Hepatocyte (in vitro differentiated cells): ENCODE measurements around the gene NPIPA1. TPM values are rescaled to one million over a fixed set of nuclear protein-coding genes. Genes with fewer than 3 reads are reported as not detected.
"Not testable (repeated sequence)": the region's sequence is repeated elsewhere in the genome, so short reads cannot be mapped to it uniquely, and the experiment has no call there.

Experiments used
- DNase-seq: peaks from one replicate; pipeline ENCODE4 v3.0.0-alpha.2; 2016; ENCODE audit warnings: low spot score
- H2AFZ ChIP-seq: fragments of 200-600 bp; sonication (generic); 2 replicates; pipeline ENCODE4 v1.6.0; 2016; ENCODE audit warnings: antibody characterized with exemption, mild to moderate bottlenecking
- H3K27ac ChIP-seq: fragments of 200-600 bp; sonication (generic); 2 replicates; pipeline ENCODE4 v1.5.1; 2016; ENCODE audit warnings: mild to moderate bottlenecking
- H3K27me3 ChIP-seq: fragments of 200-600 bp; sonication (generic); 2 replicates; pipeline ENCODE4 v1.6.1; 2016
- H3K36me3 ChIP-seq: fragments of 200-600 bp; sonication (generic); replicated peaks from 2 replicates; pipeline ENCODE4 v1.5.1; 2016; ENCODE audit warnings: low read depth; ENCODE audit not compliant: insufficient read depth
- H3K4me1 ChIP-seq: fragments of 200-600 bp; sonication (generic); 2 replicates; pipeline ENCODE4 v1.5.1; 2016; ENCODE audit warnings: mild to moderate bottlenecking, moderate library complexity; ENCODE audit not compliant: insufficient read depth
- H3K4me2 ChIP-seq: fragments of 200-600 bp; sonication (generic); 2 replicates; pipeline ENCODE4 v1.6.0; 2016
- H3K4me3 ChIP-seq: fragments of 200-600 bp; sonication (generic); 2 replicates; pipeline ENCODE4 v1.5.1; 2016; ENCODE audit warnings: mild to moderate bottlenecking
- H3K79me2 ChIP-seq: fragments of 200-600 bp; sonication (generic); 2 replicates; pipeline ENCODE4 v1.6.0; 2017; ENCODE audit warnings: mild to moderate bottlenecking
- H3K9me2 ChIP-seq: fragments of 200-600 bp; sonication (generic); replicated peaks from 2 replicates; pipeline ENCODE4 v1.6.0; 2017; ENCODE audit warnings: mild to moderate bottlenecking; ENCODE audit not compliant: insufficient read depth
- H3K9me3 ChIP-seq: fragments of 200-600 bp; sonication (generic); 2 replicates; pipeline ENCODE4 v1.5.1; 2016; ENCODE audit warnings: low read depth, mild to moderate bottlenecking
- H4K20me1 ChIP-seq: fragments of 200-600 bp; sonication (generic); 2 replicates; pipeline ENCODE4 v1.6.0; 2016; ENCODE audit warnings: mild to moderate bottlenecking; ENCODE audit not compliant: insufficient read depth, poor library complexity, severe bottlenecking
- WGBS: methylation state at CpG from one replicate; pipeline ENCODE4 v1.1.6; 2016; ENCODE audit warnings: low lambda C conversion rate; ENCODE audit errors: missing lambda C conversion rate; 5-methylcytosine and 5-hydroxymethylcytosine counted together
- polyA plus RNA-seq: library from polyadenylated mRNA; unstranded; fragments of >200 nt; fragmentation: Nextera tagmentation; extraction: Ambion mirVana; gene quantifications from 2 replicates; pipeline ENCODE4 v1.2.1, GENCODE V29; 2016
- total RNA-seq: library from RNA; depleted of rRNA; stranded (reverse); fragments of >200 nt; gene quantifications from 2 replicates; pipeline ENCODE4 v1.2.3, GENCODE V29; 2014

Gene NPIPA1
- total and polyA plus RNA-seq, 2 experiments from 2014 or later: 42.8 to 47.5 TPM

DNA sequence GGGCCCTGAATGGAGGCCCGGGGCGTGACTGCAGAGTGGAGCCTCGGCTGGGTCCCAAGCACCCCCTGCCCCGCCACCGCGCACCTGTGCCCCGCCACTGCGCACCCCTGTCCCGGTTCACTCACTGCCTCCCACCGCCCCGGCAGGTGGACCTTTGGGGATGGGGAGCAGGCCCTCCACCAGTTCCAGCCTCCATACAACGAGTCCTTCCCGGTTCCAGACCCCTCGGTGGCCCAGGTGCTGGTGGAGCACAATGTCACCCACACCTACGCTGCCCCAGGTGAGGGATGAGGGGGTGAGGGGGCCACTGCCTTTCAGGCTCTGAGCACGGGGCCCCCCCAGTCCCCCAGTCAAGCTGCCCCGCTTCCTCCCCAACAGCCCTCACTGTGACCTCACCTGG lies 12.9 kb upstream of the NPIPA1 start:
- not testable (repeated sequence) for H3K27me3 ChIP-seq, H3K79me2 ChIP-seq, H4K20me1 ChIP-seq, H3K27ac ChIP-seq, H3K4me2 ChIP-seq, H3K4me1 ChIP-seq, H3K4me3 ChIP-seq, H3K36me3 ChIP-seq, H3K9me2 ChIP-seq, DNase-seq, H3K9me3 ChIP-seq, H2AFZ ChIP-seq
- 93% methylated on average over 4 of the region's 17 CpGs for WGBS

DNA sequence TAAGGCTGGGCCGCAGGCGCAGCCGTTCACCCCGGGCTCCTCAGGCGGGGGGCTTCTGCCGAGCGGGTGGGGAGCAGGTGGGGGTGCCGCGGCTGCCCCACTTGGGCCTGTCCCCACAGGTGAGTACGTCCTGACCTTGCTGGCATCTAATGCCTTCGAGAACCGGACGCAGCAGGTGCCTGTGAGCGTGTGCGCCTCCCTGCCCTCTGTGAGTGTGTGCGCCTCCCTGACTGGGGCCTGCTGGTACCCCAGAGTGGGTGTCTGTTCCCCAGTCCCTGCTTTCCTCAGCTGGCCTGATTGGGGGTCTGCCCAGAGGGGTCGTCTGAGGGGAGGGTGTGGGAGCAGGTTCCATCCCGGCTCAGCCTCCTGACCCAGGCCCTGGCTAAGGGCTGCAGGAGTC lies 12.3 kb upstream of the NPIPA1 start:
- not testable (repeated sequence) for H3K27me3 ChIP-seq, H3K4me2 ChIP-seq, H3K27ac ChIP-seq, DNase-seq, H4K20me1 ChIP-seq, H3K4me3 ChIP-seq, H3K36me3 ChIP-seq, H3K79me2 ChIP-seq, H2AFZ ChIP-seq, H3K9me3 ChIP-seq, H3K9me2 ChIP-seq, H3K4me1 ChIP-seq
- 100% methylated on average over 6 of the region's 18 CpGs for WGBS

DNA sequence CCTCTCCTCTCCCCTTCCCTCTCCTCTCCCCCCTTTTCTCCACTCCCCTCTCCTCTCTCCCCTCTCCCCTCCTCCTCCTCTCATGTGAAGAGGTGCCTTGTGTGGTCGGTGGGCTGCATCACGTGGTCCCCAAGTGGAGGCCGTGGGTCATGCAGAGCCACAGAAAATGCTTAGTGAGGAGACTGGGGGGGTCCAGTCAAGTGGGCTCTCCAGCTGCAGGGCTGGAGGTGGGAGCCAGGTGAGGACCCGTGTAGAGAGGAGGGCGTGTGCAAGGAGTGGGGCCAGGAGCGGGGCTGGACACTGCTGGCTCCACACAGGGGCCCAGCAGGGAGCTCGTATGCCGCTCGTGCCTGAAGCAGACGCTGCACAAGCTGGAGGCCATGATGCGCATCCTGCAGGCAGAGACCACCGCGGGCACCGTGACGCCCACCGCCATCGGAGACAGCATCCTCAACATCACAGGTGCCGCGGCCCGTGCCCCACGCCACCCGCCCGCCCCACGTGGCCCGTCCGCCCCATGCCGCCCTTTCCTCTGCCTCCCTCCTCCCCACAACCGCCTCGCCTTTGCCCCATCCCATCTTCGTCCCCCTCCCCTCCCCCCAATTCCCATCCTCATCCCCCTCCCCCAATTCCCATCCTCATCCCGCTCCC lies 9.1 kb upstream of the NPIPA1 start:
- not testable (repeated sequence) for H4K20me1 ChIP-seq, H3K27me3 ChIP-seq, H3K36me3 ChIP-seq, H2AFZ ChIP-seq, H3K4me1 ChIP-seq, H3K4me3 ChIP-seq, H3K9me2 ChIP-seq, H3K4me2 ChIP-seq, H3K27ac ChIP-seq, H3K9me3 ChIP-seq, H3K79me2 ChIP-seq
- DNase-seq: peak; percentile 14
- WGBS: 73% methylated on average over 6 of the region's 31 CpGs

DNA sequence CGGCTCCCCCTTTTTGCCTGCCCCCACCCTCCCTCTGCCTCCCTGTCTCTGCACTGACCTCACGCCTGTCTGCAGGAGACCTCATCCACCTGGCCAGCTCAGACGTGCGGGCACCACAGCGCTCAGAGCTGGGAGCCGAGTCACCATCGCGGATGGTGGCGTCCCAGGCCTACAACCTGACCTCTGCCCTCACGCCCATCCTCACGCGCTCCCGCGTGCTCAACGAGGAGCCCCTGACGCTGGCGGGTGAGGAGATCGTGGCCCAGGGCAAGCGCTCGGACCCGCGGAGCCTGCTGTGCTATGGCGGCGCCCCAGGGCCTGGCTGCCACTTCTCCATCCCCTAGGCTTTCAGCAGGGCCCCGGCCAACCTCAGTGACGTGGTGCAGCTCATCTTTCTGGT lies 8.1 kb upstream of the NPIPA1 start:
- not testable (repeated sequence) for H3K36me3 ChIP-seq, H3K4me1 ChIP-seq, H3K27ac ChIP-seq, H2AFZ ChIP-seq, H3K4me3 ChIP-seq, H3K9me2 ChIP-seq, H3K79me2 ChIP-seq, H3K4me2 ChIP-seq, H4K20me1 ChIP-seq, H3K27me3 ChIP-seq, DNase-seq, H3K9me3 ChIP-seq
- WGBS: 82% methylated on average over 21 of the region's 26 CpGs

DNA sequence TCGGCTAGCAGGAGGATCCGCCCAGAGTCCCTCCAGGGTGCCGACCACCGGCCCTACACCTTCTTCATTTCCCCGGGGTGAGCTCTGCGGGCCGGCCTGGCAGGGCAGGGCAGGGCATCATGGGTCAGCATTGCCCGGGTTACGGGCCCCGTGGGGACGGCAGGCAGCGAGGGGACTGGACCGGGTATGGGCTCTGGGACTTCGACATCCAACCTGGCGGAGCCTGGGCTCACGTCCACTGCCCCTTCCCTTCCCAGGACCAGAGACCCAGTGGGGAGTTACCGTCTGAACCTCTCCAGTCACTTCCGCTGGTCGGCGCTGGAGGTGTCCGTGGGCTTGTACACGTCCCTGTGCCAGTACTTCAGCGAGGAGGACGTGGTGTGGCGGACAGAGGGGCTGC lies 7.0 kb upstream of the NPIPA1 start:
- H2AFZ ChIP-seq, H3K79me2 ChIP-seq, H3K4me2 ChIP-seq, DNase-seq, H3K4me1 ChIP-seq, H4K20me1 ChIP-seq, H3K36me3 ChIP-seq, H3K9me3 ChIP-seq, H3K27me3 ChIP-seq, H3K9me2 ChIP-seq, H3K4me3 ChIP-seq, H3K27ac ChIP-seq: not testable (repeated sequence)
- 97% methylated on average over 11 of the region's 25 CpGs for WGBS

DNA sequence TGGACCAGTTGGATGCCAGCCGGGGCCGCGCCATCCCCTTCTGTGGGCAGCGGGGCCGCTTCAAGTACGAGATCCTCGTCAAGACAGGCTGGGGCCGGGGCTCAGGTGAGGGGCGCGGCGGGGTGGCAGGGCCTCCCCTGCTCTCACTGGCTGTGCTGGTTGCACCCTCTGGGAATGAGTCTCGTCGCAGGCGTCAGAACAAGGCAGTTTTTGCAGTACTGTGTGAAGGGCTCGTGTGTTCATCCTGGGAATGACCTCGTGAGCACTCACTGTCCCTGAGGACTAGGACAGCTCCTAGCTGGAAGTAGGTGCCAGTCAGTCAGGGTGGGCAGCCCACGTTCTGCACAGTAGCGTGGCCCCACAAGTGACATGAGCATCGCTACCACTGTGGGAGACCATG lies 6.3 kb upstream of the NPIPA1 start:
- not testable (repeated sequence) for H2AFZ ChIP-seq, H3K4me3 ChIP-seq, H4K20me1 ChIP-seq, H3K79me2 ChIP-seq, H3K27ac ChIP-seq, H3K4me2 ChIP-seq, H3K4me1 ChIP-seq, DNase-seq, H3K9me3 ChIP-seq, H3K36me3 ChIP-seq, H3K27me3 ChIP-seq, H3K9me2 ChIP-seq
- 96% methylated on average over 4 of the region's 19 CpGs for WGBS

DNA sequence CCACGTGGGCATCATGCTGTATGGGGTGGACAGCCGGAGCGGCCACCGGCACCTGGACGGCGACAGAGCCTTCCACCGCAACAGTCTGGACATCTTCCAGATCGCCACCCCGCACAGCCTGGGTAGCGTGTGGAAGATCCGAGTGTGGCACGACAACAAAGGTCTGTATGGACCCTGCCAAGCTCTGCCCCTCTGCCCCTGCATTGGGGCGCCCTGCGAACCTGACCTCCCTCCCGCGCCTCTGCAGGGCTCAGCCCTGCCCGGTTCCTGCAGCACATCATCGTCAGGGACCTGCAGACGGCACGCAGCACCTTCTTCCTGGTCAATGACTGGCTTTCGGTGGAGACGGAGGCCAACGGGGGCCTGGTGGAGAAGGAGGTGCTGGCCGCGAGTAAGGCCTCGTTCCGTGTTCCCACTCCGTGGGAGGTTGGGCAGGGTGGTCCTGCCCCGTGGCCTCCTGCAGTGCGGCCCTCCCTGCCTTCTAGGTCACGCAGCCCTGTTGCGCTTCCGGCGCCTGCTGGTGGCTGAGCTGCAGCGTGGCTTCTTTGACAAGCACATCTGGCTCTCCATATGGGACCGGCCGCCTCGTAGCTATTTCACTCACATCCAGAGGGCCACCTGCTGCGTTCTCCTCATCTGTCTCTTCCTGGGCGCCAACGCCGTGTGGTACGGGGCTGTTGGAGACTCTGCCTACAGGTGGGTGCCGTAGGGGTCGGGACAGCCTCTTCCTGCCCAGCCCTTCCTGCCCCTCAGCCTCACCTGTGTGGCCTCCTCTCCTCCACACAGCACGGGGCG lies 4.5 kb upstream of the NPIPA1 start:
- 95% methylated on average over 31 of the region's 47 CpGs for WGBS
- not testable (repeated sequence) for DNase-seq, H4K20me1 ChIP-seq, H3K4me3 ChIP-seq, H3K36me3 ChIP-seq, H3K27ac ChIP-seq, H3K79me2 ChIP-seq, H2AFZ ChIP-seq, H3K9me3 ChIP-seq, H3K9me2 ChIP-seq, H3K4me1 ChIP-seq, H3K4me2 ChIP-seq, H3K27me3 ChIP-seq

DNA sequence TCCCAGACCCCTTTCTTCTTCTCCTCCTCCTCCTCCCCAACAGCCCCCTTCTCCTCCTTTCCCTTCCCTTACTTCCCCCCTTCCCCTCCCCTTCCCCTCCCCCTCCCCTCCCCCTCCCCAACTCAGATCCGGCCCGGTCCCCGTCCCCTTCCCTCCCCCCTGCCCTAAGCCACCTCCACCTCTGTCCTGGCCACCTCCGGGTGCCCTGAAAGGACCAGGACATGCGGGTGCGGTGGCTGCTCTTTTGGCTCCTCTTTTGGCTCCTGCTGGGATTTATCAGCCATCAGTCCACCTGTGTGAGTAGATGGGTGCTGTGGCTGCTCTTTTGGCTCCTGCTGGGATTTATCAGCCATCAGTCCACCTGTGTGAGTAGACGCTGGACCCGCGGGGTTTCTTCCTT lies 751 bp downstream of the NPIPA1 start:
- 73% methylated on average over 5 of the region's 9 CpGs for WGBS
- H3K4me2 ChIP-seq, H3K9me3 ChIP-seq, H2AFZ ChIP-seq, H3K79me2 ChIP-seq, H4K20me1 ChIP-seq, DNase-seq, H3K36me3 ChIP-seq, H3K27ac ChIP-seq, H3K9me2 ChIP-seq, H3K4me1 ChIP-seq, H3K27me3 ChIP-seq, H3K4me3 ChIP-seq: not testable (repeated sequence)

DNA sequence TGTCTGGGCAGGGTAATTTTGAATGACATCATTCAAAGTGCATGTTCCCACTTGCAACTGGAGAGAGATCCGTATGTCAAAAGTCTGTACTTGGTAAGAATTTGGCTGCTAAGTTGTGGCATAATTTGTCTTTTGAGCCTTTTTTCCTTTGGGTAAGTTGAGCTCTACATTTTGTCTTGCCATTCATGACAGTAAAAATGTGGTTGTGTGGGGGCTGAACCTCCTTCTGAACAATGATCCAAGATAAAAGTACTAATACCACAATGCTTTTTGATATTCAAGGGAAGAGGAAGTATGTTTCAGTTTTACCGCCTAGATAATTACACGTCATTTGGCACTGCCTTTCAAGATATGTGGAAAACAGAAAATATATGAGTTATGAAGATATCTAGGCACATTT lies 5.4 kb downstream of the NPIPA1 start:
- not testable (repeated sequence) for H2AFZ ChIP-seq, H3K4me2 ChIP-seq, H3K4me3 ChIP-seq, H4K20me1 ChIP-seq, H3K27me3 ChIP-seq, DNase-seq, H3K79me2 ChIP-seq, H3K4me1 ChIP-seq, H3K27ac ChIP-seq, H3K36me3 ChIP-seq, H3K9me3 ChIP-seq, H3K9me2 ChIP-seq
- WGBS: 84% methylated on average over 3 of the region's 3 CpGs
